Measurements from ENCODE around the gene STON2.

DNA sequence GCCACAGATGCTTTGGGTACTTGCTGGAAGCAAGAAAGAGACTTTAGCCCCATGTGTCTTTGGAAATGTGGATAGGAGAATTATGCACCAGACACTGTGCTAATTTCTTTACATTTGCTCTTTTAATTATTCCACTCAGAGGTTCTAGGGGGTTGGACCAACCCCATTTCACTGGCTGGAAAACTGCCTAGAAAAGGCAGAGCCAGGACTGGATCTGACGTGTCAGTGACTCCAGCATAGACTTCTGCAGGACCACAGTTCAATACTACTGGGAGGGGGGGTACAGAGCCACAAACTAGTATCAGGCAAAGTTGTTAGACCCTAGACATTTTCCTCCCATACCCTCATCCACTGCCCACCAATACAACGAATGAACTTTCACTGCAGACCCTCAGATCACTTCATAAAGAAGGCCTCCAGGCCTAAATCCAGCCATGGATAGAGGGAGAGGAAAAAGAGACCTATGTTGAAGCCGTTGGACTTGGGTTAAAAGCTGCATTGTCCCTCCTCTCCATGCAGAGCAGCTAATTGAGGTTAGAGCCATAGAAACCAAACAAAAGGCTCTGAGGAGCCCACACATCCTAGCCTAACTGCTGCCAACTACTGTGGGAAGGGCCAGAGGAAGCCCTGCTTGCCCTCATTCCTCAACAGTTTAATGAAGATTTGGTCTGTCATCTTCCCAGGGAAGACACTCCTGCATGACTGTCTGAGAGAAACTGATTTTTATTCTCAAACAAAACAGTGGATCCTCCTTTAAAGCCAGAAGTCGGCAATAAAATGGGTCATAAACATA lies 68.7 kb downstream of the STON2 start:
- TF ChIP-seq, protein P1, sequence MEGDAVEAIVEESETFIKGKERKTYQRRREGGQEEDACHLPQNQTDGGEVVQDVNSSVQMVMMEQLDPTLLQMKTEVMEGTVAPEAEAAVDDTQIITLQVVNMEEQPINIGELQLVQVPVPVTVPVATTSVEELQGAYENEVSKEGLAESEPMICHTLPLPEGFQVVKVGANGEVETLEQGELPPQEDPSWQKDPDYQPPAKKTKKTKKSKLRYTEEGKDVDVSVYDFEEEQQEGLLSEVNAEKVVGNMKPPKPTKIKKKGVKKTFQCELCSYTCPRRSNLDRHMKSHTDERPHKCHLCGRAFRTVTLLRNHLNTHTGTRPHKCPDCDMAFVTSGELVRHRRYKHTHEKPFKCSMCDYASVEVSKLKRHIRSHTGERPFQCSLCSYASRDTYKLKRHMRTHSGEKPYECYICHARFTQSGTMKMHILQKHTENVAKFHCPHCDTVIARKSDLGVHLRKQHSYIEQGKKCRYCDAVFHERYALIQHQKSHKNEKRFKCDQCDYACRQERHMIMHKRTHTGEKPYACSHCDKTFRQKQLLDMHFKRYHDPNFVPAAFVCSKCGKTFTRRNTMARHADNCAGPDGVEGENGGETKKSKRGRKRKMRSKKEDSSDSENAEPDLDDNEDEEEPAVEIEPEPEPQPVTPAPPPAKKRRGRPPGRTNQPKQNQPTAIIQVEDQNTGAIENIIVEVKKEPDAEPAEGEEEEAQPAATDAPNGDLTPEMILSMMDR (IDR thresholded peaks at IDR 0.05) = no peak
- no peak for TF ChIP-seq POLR2A (IDR thresholded peaks at IDR 0.05)
